HuH-7.5 (cell line): ENCODE results near the gene ILKAP.

Experiments used
- DNase-seq: peaks from one replicate; pipeline ENCODE4 v3.0.0; 2011; ENCODE audit warnings: low spot score

ILKAP gene

DNA sequence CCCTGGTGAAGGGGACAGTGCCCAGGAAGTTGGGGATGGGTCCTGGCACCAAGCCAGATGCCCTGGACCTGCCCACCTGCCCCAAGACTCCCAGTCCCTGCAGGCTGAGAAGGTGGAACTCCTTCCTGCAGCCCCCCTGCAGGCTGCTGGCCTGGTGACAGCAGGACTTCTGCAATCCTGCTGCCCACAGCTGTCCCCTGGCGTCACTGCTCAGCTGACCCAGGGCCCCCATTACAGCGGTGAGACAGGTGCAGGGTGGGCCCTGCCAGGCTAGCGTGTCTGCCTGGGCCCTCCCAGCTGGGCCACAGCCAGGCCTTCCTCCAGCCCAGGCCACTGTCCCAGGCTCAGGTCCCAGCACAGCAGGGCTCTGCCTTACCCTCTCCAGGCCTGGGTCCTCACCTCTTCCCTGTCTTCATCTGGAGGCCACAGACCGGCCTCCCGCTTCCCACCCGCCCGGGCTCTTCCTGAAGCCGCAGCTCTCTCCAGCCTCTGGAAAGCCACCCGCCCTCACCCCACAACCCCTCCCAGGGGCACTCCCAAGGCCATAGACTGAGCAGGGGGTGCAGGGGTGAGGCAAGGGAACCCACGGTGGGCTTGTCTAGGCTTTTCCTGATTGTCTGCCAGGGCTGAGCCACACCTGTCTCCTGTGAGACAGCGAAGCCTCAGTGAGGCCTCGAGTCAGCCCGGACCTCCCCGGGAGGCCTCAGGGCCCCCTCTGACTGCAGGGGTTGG lies 53.5 kb downstream of the ILKAP start:
- no peak for DNase-seq

DNA sequence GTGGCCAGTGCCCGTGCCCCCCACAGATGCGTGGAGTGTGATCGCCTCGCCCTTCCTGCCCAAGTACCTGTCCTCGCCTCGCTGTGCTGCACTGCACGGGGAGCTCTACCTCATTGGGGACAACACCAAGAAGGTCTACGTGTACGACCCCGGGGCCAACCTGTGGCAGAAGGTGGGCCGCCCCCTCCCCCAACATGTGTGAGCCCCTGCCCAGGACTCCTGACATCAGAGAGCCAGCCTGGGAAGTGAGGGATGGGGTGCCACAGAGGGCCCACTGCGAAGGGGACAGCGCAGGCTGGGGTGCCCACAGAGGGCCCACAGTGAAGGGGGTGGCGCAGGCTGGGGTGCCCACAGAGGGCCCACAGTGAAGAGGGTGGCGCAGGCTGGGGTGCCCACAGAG lies 54.5 kb downstream of the ILKAP start:
- no peak for DNase-seq

DNA sequence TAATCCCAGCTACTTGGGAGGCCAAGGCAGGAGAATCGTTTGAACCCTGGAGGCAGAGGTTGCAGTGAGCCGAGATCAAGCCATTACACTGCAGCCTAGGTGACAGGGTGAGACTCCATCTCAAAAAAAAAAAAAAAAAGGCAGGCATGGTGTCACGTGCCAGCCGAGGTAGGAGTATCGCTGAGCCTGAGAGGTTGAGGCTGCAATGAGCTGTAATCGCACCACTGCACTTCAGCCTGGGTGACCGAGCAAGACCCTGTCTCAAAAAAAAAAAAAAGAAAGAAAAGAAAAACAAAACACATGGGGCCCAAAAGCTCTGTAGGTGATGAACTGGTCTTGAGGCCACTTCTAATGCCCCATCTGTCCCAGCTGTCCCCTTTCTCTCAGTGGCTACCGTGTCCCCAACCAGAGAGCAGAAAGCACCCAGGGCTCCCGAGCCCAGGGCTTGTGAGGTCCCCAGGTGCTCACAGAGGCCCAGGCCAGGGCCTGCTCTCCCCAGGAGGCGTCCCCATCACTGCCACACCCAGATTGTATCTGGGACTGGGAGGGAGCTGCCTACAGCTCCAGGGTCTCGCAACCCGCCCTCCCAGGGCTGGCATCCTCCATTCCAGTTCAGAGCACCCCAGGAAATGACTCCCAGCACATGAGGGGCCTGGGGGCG lies 56.5 kb downstream of the ILKAP start:
- DNase-seq, result no peak

DNA sequence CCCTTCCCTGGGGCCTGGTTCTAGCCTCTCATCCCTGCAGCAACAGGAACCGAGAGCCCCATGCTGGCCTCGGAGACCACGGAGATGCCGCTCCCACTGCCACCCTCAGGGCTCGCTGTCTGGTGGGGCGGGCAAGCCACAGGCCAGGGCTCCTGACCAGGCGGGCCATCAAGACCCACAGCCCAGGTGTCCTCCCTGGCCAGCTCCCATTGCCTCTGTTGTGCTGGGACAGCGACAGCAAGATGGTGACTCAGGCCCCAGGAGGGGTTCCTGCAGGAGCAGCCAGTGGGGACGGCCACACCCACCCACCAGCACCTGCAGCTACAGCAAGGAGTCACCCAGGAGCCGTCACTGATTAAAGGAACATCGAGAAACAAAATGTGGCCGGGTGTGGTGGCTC lies 57.6 kb downstream of the ILKAP start:
- DNase-seq, result no peak

DNA sequence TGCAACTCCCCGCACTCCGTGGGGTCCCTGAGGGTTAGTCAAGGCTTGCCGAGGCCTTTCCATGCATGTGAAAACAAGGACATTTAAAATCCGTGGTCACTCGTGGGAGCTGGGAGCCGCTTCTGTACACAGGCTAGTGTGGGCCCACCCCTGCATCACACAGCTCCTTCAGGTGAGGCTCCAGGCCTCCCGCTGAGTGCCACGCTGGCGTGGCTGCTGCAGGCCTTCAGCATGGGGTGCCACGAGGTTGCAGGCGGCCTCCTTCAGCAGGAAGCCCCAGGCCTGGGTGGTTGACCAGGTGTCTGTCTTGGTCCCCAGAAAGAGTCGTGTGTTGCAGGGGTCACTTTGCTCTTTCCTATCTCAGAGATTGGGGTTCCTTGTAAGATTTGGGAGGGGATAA lies 58.4 kb downstream of the ILKAP start:
- no peak for DNase-seq

DNA sequence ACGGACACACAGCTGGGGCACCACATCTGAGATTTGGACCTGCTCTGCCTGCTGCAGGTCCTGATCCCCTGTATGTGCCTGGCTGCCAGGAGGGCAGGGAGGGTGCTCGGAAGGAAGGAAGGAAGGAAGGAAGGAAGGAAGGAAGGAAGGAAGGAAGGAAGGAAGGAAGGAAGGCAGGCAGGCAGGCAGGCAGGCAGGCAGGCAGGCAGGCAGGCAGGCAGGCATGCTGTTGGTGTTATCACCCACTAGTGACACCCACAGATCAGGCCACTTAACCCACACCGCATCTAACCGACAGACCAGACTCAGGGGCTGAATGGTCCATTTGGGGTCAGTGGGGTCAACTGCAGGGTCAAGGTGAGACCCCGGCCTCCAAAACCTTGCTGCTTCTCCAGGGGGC lies 59.2 kb downstream of the ILKAP start:
- no peak for DNase-seq

DNA sequence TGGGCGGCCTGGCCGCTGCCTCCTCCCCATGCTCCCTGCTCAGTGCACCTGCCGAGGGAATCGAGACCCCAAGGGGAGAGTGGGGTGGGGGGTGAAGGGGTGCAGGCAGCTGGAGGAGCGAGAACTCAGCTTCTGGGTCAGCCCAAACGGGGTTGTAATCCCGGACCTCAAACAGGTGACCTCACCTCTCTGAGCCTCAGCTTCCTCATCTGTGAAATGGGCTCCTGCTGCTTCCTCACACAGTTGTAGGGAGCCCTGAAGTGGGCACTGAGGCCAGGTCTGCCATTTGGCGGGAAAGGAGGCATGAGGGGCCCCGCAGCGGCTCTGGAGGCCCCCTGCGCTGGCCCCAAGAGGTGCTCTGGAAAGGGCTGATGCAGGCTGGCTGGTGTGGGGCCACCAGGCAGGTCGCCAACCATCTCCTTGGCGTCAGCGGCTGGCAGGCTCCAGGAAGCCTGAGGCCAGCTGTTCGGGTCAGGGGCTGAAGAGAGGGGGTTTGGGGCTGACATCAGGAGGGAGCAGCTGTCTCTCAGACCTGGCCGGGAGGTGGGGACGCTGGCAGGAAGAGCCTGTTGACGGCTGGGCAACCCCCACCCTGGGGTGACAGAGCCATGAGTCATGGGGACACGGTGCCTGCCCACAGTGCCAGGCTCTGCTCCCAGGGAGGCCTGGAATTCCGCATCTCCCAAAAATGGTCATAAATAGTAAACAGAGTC lies 60.1 kb downstream of the ILKAP start:
- no peak for DNase-seq

DNA sequence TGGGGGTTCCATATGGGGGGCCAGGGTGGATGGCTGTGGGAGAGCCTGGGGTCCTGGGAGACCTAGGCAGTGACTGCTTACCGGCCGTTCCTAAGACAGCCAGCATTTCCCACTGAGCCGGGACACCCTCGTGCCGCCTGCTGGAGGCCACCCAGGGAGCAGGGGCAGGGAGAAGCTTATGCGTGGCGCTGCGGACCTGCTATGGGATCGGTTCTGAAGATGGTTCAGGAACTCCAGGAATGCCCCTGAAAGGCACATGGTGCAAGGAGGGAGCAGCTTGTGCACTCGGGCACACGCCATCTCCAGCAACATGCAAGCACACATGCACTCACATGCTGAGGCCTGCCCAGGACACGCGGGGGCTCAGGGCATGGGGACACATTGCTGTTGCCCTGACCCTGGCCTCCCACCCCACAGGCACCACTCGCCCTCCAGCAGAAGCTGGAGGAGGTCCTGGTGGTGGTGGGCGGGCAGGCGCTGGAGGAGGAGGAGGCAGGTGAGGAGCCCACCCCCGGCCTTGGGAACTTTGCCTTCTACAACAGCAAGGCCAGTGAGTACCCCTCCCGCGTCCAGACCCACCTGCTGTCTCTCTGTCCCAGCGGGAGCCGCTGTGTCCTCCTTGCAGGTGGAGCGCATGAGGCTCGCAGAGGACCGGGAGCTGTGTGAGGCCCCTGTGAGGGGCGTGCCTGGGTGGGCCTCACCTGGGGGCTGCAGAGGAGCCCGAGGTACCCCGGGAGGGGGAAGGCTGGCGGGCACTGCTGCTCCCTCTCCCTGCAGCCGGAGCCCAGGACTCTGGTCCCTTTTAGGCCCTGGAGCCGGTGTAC lies 60.9 kb downstream of the ILKAP start:
- no peak for DNase-seq

DNA sequence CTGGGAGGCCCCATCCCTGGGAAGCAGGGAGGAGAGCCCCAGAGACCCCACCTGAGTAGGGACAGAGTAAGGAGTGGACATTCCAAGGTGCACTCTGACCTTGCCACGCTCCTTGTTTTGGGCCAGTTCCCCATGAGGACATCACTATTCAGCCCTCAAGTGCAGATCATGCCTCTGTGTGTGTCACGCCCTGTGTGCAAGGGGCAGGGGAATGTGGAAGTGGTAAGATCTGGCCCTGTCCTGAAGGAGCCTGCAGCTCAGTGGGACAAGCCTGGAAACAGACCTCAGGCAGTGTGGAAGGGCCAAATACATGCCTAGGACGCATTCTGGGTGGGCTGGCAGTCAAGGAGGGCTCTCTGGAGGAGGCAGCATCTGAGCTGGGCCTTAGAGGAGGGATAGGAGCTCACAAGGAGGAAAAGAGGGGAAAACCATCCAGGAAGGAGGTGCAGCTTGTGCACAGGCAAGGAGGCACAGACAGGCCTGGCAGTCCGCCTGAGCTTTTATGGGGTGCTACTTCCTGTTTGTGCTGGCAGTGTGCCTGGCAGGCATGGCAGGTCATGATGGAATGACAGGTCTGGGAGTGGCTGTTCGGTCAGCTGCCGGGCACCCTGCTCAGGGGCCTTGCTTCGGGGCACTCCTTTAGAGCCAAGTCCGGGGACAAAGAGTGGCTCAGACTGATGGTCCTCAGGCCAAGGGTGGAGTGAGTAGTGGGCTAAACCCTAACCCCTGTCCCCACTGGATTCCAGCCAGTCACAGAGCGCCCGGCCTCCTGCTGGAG lies 61.8 kb downstream of the ILKAP start:
- DNase-seq, result no peak

DNA sequence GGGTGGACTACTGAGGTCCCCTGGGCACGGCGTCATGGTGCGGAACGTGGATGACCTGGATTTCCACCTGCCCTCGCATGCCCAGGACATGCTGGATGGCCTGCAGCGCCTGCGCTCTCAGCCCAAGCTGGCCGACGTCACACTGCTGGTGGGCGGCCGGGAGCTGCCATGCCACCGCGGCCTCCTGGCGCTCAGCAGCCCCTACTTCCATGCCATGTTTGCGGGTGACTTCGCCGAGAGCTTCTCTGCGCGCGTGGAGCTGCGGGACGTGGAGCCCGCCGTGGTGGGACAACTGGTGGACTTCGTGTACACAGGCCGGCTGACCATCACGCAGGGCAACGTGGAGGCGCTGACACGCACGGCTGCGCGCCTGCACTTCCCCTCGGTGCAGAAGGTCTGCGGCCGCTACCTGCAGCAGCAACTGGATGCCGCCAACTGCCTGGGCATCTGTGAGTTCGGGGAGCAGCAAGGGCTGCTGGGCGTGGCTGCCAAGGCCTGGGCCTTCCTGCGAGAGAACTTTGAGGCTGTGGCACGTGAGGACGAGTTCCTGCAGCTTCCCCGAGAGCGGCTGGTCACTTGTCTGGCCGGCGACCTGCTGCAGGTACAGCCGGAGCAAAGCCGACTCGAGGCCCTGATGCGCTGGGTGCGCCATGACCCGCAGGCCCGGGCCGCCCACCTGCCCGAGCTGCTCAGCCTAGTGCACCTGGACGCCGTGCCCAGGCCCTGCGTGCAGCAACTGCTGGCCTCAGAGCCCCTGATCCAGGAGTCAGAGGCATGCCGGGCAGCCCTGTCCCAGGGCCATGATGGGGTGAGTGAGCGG lies 62.6 kb downstream of the ILKAP start:
- no peak for DNase-seq

DNA sequence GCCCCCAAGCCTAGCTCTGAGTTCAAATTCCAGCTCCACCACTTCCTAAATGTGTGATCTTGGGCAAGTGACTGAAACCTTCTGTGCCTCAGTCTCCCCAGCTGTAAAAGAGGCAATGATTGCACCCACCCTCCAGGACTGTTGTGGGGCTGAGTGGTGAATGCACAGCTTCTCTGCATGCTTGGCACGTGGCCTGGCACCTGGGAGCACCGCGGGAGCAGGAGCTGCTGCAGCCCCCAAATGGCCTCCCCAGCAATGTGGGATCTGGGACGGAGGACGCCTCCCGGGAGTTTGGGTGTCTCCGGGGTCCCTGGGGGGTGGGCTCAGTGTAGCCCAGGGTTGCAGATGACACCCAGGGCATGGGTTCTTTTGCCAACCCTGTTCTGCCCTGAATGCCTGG lies 63.5 kb downstream of the ILKAP start:
- no peak for DNase-seq

DNA sequence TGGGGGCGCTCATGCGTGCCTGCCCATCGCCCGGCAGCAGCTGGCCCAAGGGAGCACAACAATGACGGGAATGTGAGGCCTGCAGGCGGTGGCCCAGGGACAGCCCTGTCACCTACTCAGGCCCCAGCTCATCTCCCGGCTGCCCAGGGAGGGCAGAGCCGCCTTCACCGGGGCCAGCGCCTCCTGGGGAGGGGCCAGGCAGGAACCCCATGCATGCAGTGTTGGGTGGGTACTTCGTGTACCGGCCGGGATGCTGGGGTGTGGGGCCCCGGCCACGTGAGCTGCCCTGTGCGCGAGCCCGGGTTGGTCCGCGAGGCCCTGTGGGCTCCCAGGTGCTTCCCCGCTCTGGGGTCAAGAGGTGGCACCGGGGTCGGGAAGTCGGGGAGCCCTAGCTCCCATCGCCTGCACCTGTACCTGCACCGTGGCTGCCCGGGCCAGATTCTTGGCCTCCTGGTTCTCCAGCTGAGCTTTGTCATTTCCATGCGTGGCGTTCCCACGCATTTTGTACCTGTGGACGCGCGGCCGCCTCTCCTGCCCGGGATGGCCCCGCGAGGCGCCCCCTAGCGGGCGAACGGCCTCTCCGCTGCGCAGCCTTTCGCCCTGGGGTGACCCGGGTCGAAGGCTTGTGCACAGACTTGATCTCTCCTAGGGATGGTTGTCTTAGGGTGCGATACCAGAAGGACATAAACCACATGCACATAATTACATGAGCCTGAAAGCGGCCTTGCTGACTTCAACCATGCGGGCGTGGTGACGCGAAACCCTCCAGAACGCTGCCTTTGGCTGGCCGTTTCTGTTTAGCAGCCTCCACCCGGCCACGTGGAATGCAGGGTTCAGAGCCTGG lies 64.1 kb downstream of the ILKAP start:
- no peak for DNase-seq

DNA sequence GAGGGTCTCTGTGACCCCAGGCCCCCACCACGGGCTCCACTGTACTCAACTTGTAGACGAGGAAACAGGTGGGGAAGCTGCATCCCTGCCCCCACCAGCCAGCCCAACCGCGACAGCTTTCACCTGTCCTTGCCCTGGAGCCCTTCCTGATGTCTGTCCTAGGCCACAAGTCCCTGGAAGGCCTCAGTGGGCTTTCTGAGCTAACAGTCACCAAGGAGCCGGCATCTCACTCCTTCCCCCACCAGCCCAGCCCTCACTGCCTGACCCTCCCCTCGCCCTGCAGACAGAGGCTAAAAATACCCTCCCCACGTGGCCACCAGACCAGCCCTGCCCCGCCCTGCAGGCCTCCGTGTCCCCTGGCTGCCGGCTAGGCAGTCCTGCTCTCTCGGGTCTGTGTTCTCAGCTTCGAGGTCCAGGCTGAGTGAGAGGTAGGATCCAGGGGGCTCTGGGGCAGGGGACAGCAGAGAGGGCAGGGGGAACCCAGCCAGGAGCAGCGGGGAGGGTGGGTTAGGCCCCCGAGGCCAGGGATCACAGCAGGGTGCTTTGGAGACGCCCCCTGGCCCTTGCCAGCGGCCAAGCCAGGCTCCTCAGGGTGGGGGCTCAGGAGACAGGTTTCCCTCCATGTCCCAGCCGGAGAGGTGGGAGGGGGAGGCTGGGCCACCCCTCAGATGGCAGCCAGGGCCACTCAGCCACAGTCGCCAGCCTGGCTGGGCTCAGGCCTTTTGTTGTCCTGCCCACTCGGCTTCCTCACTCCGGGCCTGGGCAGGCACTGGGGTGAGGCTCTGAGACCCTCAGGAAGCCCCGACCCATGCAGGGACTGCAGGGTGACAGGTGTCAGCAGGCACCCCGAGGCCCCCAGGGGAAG lies 64.9 kb downstream of the ILKAP start, which contains the start of gene KLHL30:
Gene KLHL30, plus strand, starts transcription at position 338 of the 865 bp plus-strand sequence. CDS start 2,087 bp downstream, outside the sequence.
- DNase-seq, result no peak

DNA sequence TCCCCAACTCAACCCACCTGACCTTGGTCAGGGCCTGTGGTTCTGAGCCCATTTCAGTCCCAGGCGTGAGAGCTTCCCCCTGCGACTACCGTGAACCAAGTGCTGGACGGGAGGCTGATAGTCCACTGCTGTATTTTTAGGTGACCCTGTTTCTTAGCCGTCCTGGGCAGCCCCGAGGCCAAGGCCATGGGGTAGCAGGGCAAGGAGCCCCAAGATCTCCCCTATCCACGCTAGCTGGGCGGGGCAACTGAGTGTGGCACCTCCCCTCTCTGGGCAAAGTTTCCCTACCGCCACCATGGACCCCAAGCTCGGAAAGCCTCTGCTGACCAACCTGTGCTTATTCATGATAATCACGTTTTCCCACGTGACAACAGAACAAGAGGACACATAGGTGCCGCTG lies 65.6 kb downstream of the ILKAP start:
- DNase-seq, result no peak

DNA sequence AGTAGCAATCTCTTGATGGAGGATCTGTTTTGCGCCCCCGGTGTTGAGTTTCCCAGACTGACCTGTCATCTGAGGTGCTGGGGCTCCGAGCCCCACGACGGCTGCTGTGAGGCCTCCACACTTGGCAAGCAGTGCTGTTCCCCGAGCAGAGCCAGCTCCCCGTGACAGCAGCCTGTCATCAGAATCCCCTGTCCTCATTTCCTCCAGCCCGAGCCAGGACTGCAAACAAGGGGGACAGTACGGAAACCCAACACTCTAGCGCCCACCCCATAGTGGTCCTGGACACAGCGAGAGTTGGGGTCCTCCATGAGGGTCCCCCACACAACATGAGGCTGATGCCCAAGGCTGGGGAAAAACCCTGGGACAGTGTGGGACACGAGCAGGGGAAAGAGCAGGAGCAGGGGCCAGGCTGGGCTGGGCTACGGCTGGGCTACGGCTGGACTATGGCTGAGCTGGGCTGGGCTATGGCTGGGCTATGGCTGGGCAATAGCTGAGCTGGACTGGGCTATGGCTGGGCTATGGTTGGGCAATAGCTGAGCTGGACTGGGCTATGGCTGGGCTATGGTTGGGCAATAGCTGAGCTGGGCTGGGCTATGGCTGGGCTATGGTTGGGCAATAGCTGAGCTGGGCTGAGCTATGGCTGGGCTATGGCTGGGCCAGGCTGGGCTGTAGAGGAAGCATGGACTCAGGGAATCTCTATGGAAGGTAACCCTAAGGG lies 66.5 kb downstream of the ILKAP start:
- DNase-seq, result peak; percentile 87

DNA sequence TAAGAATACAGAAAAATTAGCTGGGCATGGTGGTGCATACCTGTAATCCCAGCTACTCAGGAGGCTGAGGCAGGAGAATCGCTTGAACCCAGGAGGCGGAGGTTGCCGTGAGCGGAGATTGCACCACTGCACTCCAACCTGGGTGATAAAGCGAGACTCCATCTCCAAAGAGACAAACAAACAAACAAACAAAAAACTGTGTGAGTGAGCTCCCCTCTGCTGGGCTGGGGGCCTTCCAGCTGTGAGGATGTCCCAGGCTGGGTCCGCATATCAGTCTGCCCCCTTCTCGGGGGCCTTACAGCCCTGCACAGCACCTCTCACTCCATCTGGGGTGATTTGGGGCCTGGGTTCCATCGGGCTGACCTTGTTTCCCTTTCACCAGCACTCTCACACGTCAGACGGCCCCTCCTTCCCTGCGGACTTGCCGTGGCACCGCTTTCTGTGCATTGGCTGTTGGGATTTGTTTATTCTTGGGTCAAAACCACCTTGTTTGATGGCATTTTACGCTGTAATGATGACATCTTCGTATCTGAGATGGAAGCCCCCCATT lies 67.8 kb downstream of the ILKAP start:
- no peak for DNase-seq

DNA sequence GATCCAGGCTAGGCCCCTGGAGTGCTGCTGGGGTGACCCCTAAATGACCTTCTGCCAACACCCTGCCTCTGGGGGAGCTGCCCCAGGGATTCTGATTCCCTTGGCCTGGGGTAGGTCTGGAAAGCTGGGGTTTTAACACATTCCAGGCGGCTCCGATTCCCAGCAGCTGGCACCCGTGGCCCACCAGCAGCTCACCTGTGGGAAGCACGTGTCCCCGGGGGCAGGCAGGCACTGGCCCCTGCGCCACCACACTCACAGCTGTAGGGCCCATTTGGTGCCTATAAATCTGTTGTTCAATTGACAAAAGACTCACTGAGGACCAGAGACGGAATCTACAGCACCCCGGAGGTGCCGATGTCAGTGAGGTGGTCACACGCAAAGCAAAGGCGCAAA lies 69.1 kb downstream of the ILKAP start:
- no peak for DNase-seq
